HEK293 (cell line): ENCODE data around the gene EVA1B.

Experiments used
- GLI2 ChIP-seq: fragments of 450-650 bp; formaldehyde crosslinking; IDR thresholded peaks from 2 replicates; pipeline ENCODE4; 2017; ENCODE audit warnings: missing biosample characterization, missing genetic modification characterization, low read depth, borderline replicate concordance
- GLIS1 ChIP-seq: fragments of 450-650 bp; formaldehyde crosslinking; IDR thresholded peaks from 2 replicates; pipeline ENCODE4 v1.5.1; 2016; ENCODE audit warnings: missing biosample characterization, missing genetic modification characterization
- IKZF3 ChIP-seq: fragments of 450-650 bp; IDR thresholded peaks from 2 replicates; pipeline ENCODE4 v1.5.0; 2018; ENCODE audit warnings: missing biosample characterization, mild to moderate bottlenecking, missing genetic modification characterization, moderate library complexity
- KLF16 ChIP-seq: fragments of 450-650 bp; formaldehyde crosslinking; IDR thresholded peaks from 2 replicates; pipeline ENCODE4 v1.5.1; 2017; ENCODE audit warnings: missing biosample characterization, missing genetic modification characterization
- MZF1 ChIP-seq: fragments of 450-650 bp; formaldehyde crosslinking; IDR thresholded peaks from 2 replicates; pipeline ENCODE4 v1.5.1; 2017; ENCODE audit warnings: missing biosample characterization, missing genetic modification characterization, borderline replicate concordance
- OVOL3 ChIP-seq: fragments of 450-650 bp; formaldehyde crosslinking; IDR thresholded peaks from 2 replicates; pipeline ENCODE4 v1.5.1; 2016; ENCODE audit warnings: missing biosample characterization, missing genetic modification characterization
- PRDM1 ChIP-seq: fragments of 450-650 bp; formaldehyde crosslinking; IDR thresholded peaks from 2 replicates; pipeline ENCODE4; 2016; ENCODE audit warnings: missing biosample characterization, missing genetic modification characterization
- RBAK ChIP-seq: fragments of 450-650 bp; formaldehyde crosslinking; IDR thresholded peaks from 2 replicates; pipeline ENCODE4 v1.5.1; 2016; ENCODE audit warnings: missing biosample characterization, missing genetic modification characterization
- SETDB1 ChIP-seq: IDR thresholded peaks from one replicate; pipeline ENCODE4 v1.6.1; 2017; ENCODE audit warnings: mild to moderate bottlenecking, low read length, moderate library complexity, mixed read lengths; ENCODE audit not compliant: insufficient read length
- WT1 ChIP-seq: fragments of 450-650 bp; formaldehyde crosslinking; IDR thresholded peaks from 2 replicates; pipeline ENCODE4 v1.5.1; 2016; ENCODE audit warnings: missing biosample characterization, missing genetic modification characterization
- ZEB2 ChIP-seq: fragments of 450-650 bp; formaldehyde crosslinking; IDR thresholded peaks from 2 replicates; pipeline ENCODE4 v1.5.1; 2016; ENCODE audit warnings: missing biosample characterization, missing genetic modification characterization
- ZFHX2 ChIP-seq: fragments of 450-650 bp; formaldehyde crosslinking; conservative IDR thresholded peaks from 2 replicates; pipeline ENCODE4 v1.5.1; 2016; ENCODE audit warnings: missing biosample characterization, missing genetic modification characterization
- ZNF114 ChIP-seq: fragments of 450-650 bp; formaldehyde crosslinking; IDR thresholded peaks from 2 replicates; pipeline ENCODE4 v1.5.0; 2017; ENCODE audit warnings: missing biosample characterization, missing genetic modification characterization
- ZNF155 ChIP-seq: fragments of 450-650 bp; formaldehyde crosslinking; IDR thresholded peaks from 2 replicates; pipeline ENCODE4 v1.5.1; 2016; ENCODE audit warnings: missing biosample characterization, missing genetic modification characterization
- ZNF214 ChIP-seq: fragments of 450-650 bp; formaldehyde crosslinking; IDR thresholded peaks from 2 replicates; pipeline ENCODE4 v1.5.1; 2017; ENCODE audit warnings: missing biosample characterization, mild to moderate bottlenecking, missing genetic modification characterization, borderline replicate concordance
- ZNF335 ChIP-seq: fragments of 450-650 bp; formaldehyde crosslinking; conservative IDR thresholded peaks from 2 replicates; pipeline ENCODE4 v1.5.1; 2016; ENCODE audit warnings: missing biosample characterization, missing genetic modification characterization
- ZNF350 ChIP-seq: fragments of 450-650 bp; formaldehyde crosslinking; IDR thresholded peaks from 2 replicates; pipeline ENCODE4 v1.5.0; 2017; ENCODE audit warnings: missing biosample characterization, mild to moderate bottlenecking, missing genetic modification characterization
- ZNF354C ChIP-seq: fragments of 450-650 bp; formaldehyde crosslinking; IDR thresholded peaks from 2 replicates; pipeline ENCODE4 v1.5.1; 2016; ENCODE audit warnings: missing biosample characterization, missing genetic modification characterization, low read depth, borderline replicate concordance
- ZNF416 ChIP-seq: fragments of 450-650 bp; formaldehyde crosslinking; IDR thresholded peaks from 2 replicates; pipeline ENCODE4 v1.5.1; 2016; ENCODE audit warnings: missing biosample characterization, missing genetic modification characterization
- ZNF433 ChIP-seq: fragments of 450-650 bp; formaldehyde crosslinking; IDR thresholded peaks from 2 replicates; pipeline ENCODE4 v1.5.1; 2016; ENCODE audit warnings: missing biosample characterization, missing genetic modification characterization, low read depth
- ZNF473 ChIP-seq: fragments of 450-650 bp; formaldehyde crosslinking; IDR thresholded peaks from 2 replicates; pipeline ENCODE4 v1.5.1; 2017; ENCODE audit warnings: missing biosample characterization, missing genetic modification characterization
- ZNF501 ChIP-seq: fragments of 450-650 bp; formaldehyde crosslinking; IDR thresholded peaks from 2 replicates; pipeline ENCODE4 v1.5.1; 2016; ENCODE audit warnings: missing biosample characterization, missing genetic modification characterization
- ZNF521 ChIP-seq: fragments of 450-650 bp; formaldehyde crosslinking; IDR thresholded peaks from 2 replicates; pipeline ENCODE4 v1.5.1; 2017; ENCODE audit warnings: missing biosample characterization, mild to moderate bottlenecking, missing genetic modification characterization
- ZNF555 ChIP-seq: fragments of 450-650 bp; formaldehyde crosslinking; conservative IDR thresholded peaks from 2 replicates; pipeline ENCODE4 v1.5.1; 2017; ENCODE audit warnings: missing biosample characterization, mild to moderate bottlenecking, missing genetic modification characterization, inconsistent platforms
- ZNF560 ChIP-seq: fragments of 450-650 bp; formaldehyde crosslinking; IDR thresholded peaks from 2 replicates; pipeline ENCODE4 v1.5.1; 2017; ENCODE audit warnings: missing biosample characterization, missing genetic modification characterization, borderline replicate concordance
- ZNF596 ChIP-seq: fragments of 450-650 bp; IDR thresholded peaks from 2 replicates; pipeline ENCODE4 v1.5.0; 2018; ENCODE audit warnings: missing biosample characterization, mild to moderate bottlenecking, missing genetic modification characterization, moderate library complexity
- ZNF629 ChIP-seq: fragments of 450-650 bp; formaldehyde crosslinking; IDR thresholded peaks from 2 replicates; pipeline ENCODE4 v1.5.1; 2017; ENCODE audit warnings: missing biosample characterization, missing genetic modification characterization
- ZNF843 ChIP-seq: fragments of 450-650 bp; formaldehyde crosslinking; IDR thresholded peaks from 2 replicates; pipeline ENCODE4 v1.5.1; 2016; ENCODE audit warnings: missing biosample characterization, missing genetic modification characterization
- ZXDB ChIP-seq: fragments of 450-650 bp; formaldehyde crosslinking; IDR thresholded peaks from 2 replicates; pipeline ENCODE4 v1.5.1; 2016; ENCODE audit warnings: missing biosample characterization, missing genetic modification characterization
- TF ChIP-seq, protein P1 (sequence below): fragments of 450-650 bp; formaldehyde crosslinking; IDR thresholded peaks from 2 replicates; pipeline ENCODE4; 2016; ENCODE audit warnings: missing biosample characterization, missing genetic modification characterization
- TF ChIP-seq, protein P2 (sequence below): fragments of 450-650 bp; formaldehyde crosslinking; IDR thresholded peaks from 2 replicates; pipeline ENCODE4 v1.5.1; 2016; ENCODE audit warnings: missing biosample characterization, missing genetic modification characterization
- TF ChIP-seq, protein P3 (sequence below): fragments of 450-650 bp; IDR thresholded peaks from 2 replicates; pipeline ENCODE4 v1.5.1; 2018; ENCODE audit warnings: missing biosample characterization, missing genetic modification characterization
- TF ChIP-seq, protein P4 (sequence below): fragments of 450-650 bp; formaldehyde crosslinking; IDR thresholded peaks from 2 replicates; pipeline ENCODE4 v1.5.1; 2016; ENCODE audit warnings: missing biosample characterization, missing genetic modification characterization
- TF ChIP-seq, protein P5 (sequence below): fragments of 450-650 bp; formaldehyde crosslinking; IDR thresholded peaks from 2 replicates; pipeline ENCODE4 v1.5.1; 2016; ENCODE audit warnings: missing biosample characterization, missing genetic modification characterization, low read depth

Gene EVA1B

DNA sequence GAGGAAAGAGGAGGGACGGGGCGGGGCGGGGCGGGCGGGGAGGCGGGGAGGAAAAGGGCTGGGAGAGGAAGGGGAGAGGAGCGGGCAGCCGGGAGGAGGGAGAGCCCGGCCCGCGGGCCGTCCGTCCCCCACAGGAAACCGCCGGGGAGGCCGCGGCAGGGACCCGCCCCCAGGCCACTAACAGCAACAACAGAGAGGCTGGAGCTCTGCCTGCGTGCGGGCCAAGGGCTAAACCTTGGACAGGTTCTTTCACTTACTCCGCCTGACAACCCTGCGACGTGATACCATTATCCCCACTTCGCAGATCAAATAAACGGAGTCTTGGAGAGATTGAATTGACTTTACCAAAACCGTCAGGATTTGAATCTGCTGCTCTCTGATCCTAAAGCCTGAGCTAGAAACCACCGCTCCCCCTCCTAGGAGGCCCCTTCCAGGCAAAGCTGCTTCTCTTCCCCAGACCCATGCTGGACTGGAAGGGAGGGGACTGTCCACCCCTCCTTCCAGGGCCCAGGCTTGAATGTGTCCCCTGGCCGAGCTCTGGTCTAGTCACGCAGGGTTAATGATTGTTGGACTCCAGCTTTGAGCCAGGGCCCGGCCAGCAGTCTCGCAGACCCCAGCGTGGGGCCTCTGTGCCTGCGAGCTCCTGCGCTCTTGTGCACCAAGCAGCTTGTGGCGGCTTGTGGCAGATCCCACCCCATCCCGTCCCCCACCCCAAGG is at the start of gene EVA1B (continued):
- no peak for TF ChIP-seq IKZF3
- no peak for TF ChIP-seq ZNF501 (tag by site-specific recombination)
- TF ChIP-seq ZNF555 = no peak
- TF ChIP-seq PRDM1 (tag by site-specific recombination) = no peak
- TF ChIP-seq ZNF433 (tag by site-specific recombination) = no peak
- TF ChIP-seq ZNF354C (tag by site-specific recombination) = no peak
- no peak for TF ChIP-seq ZNF350 (tag by site-specific recombination)
- no peak for TF ChIP-seq ZNF596
- TF ChIP-seq, protein P1, sequence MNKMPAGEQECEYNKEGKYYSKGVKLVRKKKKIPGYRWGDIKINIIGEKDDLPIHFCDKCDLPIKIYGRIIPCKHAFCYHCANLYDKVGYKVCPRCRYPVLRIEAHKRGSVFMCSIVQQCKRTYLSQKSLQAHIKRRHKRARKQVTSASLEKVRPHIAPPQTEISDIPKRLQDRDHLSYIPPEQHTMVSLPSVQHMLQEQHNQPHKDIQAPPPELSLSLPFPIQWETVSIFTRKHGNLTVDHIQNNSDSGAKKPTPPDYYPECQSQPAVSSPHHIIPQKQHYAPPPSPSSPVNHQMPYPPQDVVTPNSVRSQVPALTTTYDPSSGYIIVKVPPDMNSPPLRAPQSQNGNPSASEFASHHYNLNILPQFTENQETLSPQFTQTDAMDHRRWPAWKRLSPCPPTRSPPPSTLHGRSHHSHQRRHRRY = no peak
- no peak for TF ChIP-seq ZNF473 (tag by site-specific recombination)
- no peak for TF ChIP-seq KLF16 (tag by site-specific recombination)
- TF ChIP-seq GLIS1 (tag by site-specific recombination) = 0 out of 2 replicates have a peak, but pooled peaks have one; percentile 5
- TF ChIP-seq ZNF416 = no peak
- TF ChIP-seq ZNF560 = no peak
- no peak for TF ChIP-seq ZEB2 (tag by site-specific recombination)
- no peak for TF ChIP-seq SETDB1
- TF ChIP-seq, protein P2, sequence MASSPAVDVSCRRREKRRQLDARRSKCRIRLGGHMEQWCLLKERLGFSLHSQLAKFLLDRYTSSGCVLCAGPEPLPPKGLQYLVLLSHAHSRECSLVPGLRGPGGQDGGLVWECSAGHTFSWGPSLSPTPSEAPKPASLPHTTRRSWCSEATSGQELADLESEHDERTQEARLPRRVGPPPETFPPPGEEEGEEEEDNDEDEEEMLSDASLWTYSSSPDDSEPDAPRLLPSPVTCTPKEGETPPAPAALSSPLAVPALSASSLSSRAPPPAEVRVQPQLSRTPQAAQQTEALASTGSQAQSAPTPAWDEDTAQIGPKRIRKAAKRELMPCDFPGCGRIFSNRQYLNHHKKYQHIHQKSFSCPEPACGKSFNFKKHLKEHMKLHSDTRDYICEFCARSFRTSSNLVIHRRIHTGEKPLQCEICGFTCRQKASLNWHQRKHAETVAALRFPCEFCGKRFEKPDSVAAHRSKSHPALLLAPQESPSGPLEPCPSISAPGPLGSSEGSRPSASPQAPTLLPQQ (tag by site-specific recombination) = no peak
- TF ChIP-seq, protein P3, sequence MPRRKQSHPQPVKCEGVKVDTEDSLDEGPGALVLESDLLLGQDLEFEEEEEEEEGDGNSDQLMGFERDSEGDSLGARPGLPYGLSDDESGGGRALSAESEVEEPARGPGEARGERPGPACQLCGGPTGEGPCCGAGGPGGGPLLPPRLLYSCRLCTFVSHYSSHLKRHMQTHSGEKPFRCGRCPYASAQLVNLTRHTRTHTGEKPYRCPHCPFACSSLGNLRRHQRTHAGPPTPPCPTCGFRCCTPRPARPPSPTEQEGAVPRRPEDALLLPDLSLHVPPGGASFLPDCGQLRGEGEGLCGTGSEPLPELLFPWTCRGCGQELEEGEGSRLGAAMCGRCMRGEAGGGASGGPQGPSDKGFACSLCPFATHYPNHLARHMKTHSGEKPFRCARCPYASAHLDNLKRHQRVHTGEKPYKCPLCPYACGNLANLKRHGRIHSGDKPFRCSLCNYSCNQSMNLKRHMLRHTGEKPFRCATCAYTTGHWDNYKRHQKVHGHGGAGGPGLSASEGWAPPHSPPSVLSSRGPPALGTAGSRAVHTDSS = no peak
- TF ChIP-seq ZFHX2 (tag by site-specific recombination) = no peak
- no peak for TF ChIP-seq RBAK (tag by site-specific recombination)
- TF ChIP-seq ZNF629 (tag by site-specific recombination) = 0 out of 2 replicates have a peak, but pooled peaks have one; percentile 13
- TF ChIP-seq MZF1 (tag by site-specific recombination) = no peak
- TF ChIP-seq ZXDB (tag by site-specific recombination) = no peak
- peak; percentile 67 for TF ChIP-seq ZNF335 (tag by site-specific recombination)
- TF ChIP-seq ZNF521 = no peak
- TF ChIP-seq ZNF843 (tag by site-specific recombination) = no peak
- TF ChIP-seq ZNF114 (tag by site-specific recombination) = no peak
- TF ChIP-seq, protein P4, sequence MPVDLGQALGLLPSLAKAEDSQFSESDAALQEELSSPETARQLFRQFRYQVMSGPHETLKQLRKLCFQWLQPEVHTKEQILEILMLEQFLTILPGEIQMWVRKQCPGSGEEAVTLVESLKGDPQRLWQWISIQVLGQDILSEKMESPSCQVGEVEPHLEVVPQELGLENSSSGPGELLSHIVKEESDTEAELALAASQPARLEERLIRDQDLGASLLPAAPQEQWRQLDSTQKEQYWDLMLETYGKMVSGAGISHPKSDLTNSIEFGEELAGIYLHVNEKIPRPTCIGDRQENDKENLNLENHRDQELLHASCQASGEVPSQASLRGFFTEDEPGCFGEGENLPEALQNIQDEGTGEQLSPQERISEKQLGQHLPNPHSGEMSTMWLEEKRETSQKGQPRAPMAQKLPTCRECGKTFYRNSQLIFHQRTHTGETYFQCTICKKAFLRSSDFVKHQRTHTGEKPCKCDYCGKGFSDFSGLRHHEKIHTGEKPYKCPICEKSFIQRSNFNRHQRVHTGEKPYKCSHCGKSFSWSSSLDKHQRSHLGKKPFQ (tag by site-specific recombination) = no peak
- TF ChIP-seq ZNF155 (tag by site-specific recombination) = no peak
- no peak for TF ChIP-seq ZNF214 (tag by site-specific recombination)
- TF ChIP-seq, protein P5, sequence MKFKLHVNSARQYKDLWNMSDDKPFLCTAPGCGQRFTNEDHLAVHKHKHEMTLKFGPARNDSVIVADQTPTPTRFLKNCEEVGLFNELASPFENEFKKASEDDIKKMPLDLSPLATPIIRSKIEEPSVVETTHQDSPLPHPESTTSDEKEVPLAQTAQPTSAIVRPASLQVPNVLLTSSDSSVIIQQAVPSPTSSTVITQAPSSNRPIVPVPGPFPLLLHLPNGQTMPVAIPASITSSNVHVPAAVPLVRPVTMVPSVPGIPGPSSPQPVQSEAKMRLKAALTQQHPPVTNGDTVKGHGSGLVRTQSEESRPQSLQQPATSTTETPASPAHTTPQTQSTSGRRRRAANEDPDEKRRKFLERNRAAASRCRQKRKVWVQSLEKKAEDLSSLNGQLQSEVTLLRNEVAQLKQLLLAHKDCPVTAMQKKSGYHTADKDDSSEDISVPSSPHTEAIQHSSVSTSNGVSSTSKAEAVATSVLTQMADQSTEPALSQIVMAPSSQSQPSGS (tag by site-specific recombination) = no peak
- no peak for TF ChIP-seq OVOL3
- no peak for TF ChIP-seq GLI2
- TF ChIP-seq WT1 (tag by site-specific recombination) = peak; percentile 37; the same call in 1 of the 2 replicates
